NCI-H345 treated with DMSO at 0.1 percent for 48 hours (cell line): ENCODE results near the gene OR5C1.
"Not testable (repeated sequence)": the region's sequence is repeated elsewhere in the genome, so short reads cannot be mapped to it uniquely, and the experiment has no call there.

ENCODE experiments used
- DNase-seq: peaks from one replicate; lab custom pipeline; 2025; ENCODE audit not compliant: unreplicated experiment; lab: John Stamatoyannopoulos, UW

The OR5C1 gene

GRCh38 chr9:122810306-122810946, 21.7 kb downstream of the OR5C1 start:
- DNase-seq: peak; percentile 88

- no peak for DNase-seq
Observed at GRCh38 chr9:122812736-122813135, 24.0 kb downstream of the OR5C1 start.

GRCh38 chr9:122814545-122814944, 25.8 kb downstream of the OR5C1 start:
- DNase-seq: no peak

- no peak for DNase-seq
Observed at GRCh38 chr9:122815544-122815943, 26.8 kb downstream of the OR5C1 start.

- no peak for DNase-seq
Observed at GRCh38 chr9:122816163-122816867, 27.6 kb downstream of the OR5C1 start.

GRCh38 chr9:122819326-122819725, 30.6 kb downstream of the OR5C1 start:
- no peak for DNase-seq

- no peak for DNase-seq
Observed at GRCh38 chr9:122819791-122820489, 31.2 kb downstream of the OR5C1 start.

GRCh38 chr9:122820490-122820845, 31.7 kb downstream of the OR5C1 start:
- DNase-seq: no peak

- DNase-seq: no peak
Observed at GRCh38 chr9:122821278-122821943, 32.7 kb downstream of the OR5C1 start.

- no peak for DNase-seq
Observed at GRCh38 chr9:122822056-122822455, 33.3 kb downstream of the OR5C1 start.

GRCh38 chr9:122822938-122823337, 34.2 kb downstream of the OR5C1 start:
- no peak for DNase-seq

- DNase-seq: no peak
Observed at GRCh38 chr9:122827761-122828093, 39.0 kb downstream of the OR5C1 start.

- DNase-seq: not testable (repeated sequence)
Observed at GRCh38 chr9:122828965-122829284, 40.2 kb downstream of the OR5C1 start.

- DNase-seq: no peak
Observed at GRCh38 chr9:122832194-122832593, 43.5 kb downstream of the OR5C1 start.

GRCh38 chr9:122835313-122835731, 46.6 kb downstream of the OR5C1 start:
- no peak for DNase-seq

GRCh38 chr9:122837266-122837850, 48.6 kb downstream of the OR5C1 start:
- DNase-seq: no peak

GRCh38 chr9:122838441-122838840, 49.7 kb downstream of the OR5C1 start:
- DNase-seq: not testable (repeated sequence)
